Upper lobe of left lung (tissue), 6 donors: ENCODE measurements around the gene IZUMO1. TPM values are rescaled to one million over a fixed set of nuclear protein-coding genes. Genes with fewer than 3 reads are reported as not detected.
"Not testable (repeated sequence)": the region's sequence is repeated elsewhere in the genome, so short reads cannot be mapped to it uniquely, and the experiment has no call there.

Source experiments
- ATAC-seq, 2 donors: fragments of 200-7000 bp; cut with Tn5 transposase; one replicate each; pipeline ENCODE4 v1.9.1; 2022; ENCODE audit warnings: mild to moderate bottlenecking in 2 of 2, moderate library complexity in 2 of 2; ENCODE audit not compliant: low FRiP score in 2 of 2
- DNase-seq, 2 donors: peaks; one replicate each; pipeline ENCODE4 v3.0.0-alpha.2; 2019 to 2020
- H3K27ac ChIP-seq, 4 donors: fragments of 200-600 bp; sonication (generic); one replicate each; pipeline ENCODE4 v1.5.1; 2016 to 2019
- H3K27me3 ChIP-seq, 4 donors: fragments of 200-600 bp; sonication (generic); one replicate each; pipeline ENCODE4 v1.5.1; 2017 to 2019
- H3K36me3 ChIP-seq, 4 donors: fragments of 200-600 bp; sonication (generic); one replicate each; pipeline ENCODE4 v1.5.1; 2016 to 2019
- H3K4me1 ChIP-seq, 4 donors: fragments of 200-600 bp; sonication (generic); one replicate each; pipeline ENCODE4 v1.5.1; 2018 to 2019
- H3K4me3 ChIP-seq, 4 donors: fragments of 200-600 bp; sonication (generic); one replicate each; pipeline ENCODE4 v1.5.1; 2017 to 2019; ENCODE audit warnings: mild to moderate bottlenecking in 2 of 4, moderate library complexity in 1 of 4
- H3K9me3 ChIP-seq, 4 donors: fragments of 200-600 bp; sonication (generic); one replicate each; pipeline ENCODE4 v1.5.1; 2018 to 2019
- EP300 ChIP-seq, 4 donors: sonication (generic); formaldehyde crosslinking; IDR thresholded peaks; one replicate each; pipeline ENCODE4 v1.5.1; 2017; ENCODE audit warnings: antibody characterized with exemption in 4 of 4, control low read depth in 2 of 4
- POLR2A ChIP-seq, 4 donors: fragments of 450-650 bp; IDR thresholded peaks; one replicate each; pipeline ENCODE4 v1.5.1; 2016 to 2017; ENCODE audit warnings: antibody characterized with exemption in 4 of 4, mild to moderate bottlenecking in 2 of 4
- POLR2AphosphoS5 ChIP-seq, 2 donors: sonication (generic); formaldehyde crosslinking; IDR thresholded peaks; one replicate each; pipeline ENCODE4 v1.5.1; 2017; ENCODE audit warnings: antibody characterized with exemption in 2 of 2
- WGBS, 2 donors: methylation state at CpG; one replicate each; pipeline ENCODE4 v1.1.5; 2017 to 2018; 5-methylcytosine and 5-hydroxymethylcytosine counted together
- total RNA-seq, 6 donors: library from RNA; depleted of rRNA in 4 of 6; stranded (reverse); fragments of >200 nt in 4 of 6; gene quantifications; one replicate each; pipeline versions ENCODE4 v1.1.0 to v1.2.1, GENCODE V29; 2016 to 2021
- TF ChIP-seq, protein P1 (sequence below), 6 experiments: fragments of 450-650 bp in 4 of 6; fragments of 200-600 bp in 2 of 6; sonication (generic) in 2 of 6; IDR thresholded peaks; one replicate each; pipeline ENCODE4 v1.5.1; 2016 to 2019; ENCODE audit warnings: antibody characterized with exemption in 6 of 6
- donor health status: DM: no; HTN: no; CAD: no; lungs with moderate emphysema.
- donor health status: DM: no; HTN: yes; CAD: no; lungs with severe emphysema.

IZUMO1 gene
- total RNA-seq, 6 donors from 2014 or later = 1.4 to 4.2 (median 2.5) TPM; not detected in 1

DNA sequence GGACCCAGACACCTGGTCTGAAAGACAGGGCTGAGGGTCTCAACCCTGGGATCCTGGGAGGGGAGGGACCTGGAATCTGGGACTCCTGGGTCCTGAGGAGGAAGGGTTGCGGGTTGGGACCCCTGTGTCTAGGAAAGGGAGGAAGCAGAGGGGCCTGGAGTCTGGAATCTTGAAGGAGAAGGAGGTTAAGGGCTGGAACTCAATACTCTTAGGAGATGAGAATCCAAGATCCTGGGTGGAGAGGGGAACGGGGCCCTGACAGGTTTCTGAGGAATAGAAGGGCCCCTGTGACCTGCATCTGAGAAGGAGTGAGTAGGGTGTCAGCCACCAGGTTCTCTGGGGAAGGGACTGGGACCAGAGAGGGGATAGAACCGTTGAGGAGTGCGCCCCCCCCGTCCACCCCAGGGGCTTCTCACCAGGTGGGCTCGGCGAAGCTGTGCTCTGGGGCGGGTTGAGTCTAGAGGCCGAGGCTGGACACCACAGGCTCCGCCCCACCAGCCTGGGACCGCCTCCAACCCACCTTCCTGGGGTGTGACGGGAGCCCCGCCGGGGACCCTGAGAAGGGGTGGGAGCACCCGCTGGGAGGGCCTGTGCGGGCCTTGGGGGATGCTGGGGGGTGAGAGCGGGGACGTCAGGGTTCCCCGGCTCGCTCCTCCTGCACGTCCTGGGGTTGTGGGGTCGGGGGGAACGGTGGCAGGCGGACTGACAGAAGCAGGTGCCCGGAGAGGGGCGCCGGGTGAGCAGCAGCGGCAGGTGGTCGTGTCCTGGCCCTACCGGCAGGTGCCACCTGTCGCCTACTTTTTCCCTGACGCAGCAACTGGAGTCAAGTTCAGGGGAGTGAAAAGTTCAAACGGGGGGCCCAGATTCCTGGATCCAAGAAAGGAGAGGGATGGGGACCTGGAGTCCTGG, 27.2 kb downstream of the IZUMO1 start, which contains the start of gene MAMSTR:
TSS of gene MAMSTR (minus strand) at position 463 of the 909 bp plus-strand sequence. CDS start 694 bp downstream, outside the sequence.
- no peak for ATAC-seq
- Histone ChIP-seq H3K4me1 (peaks cover 46 to 75% (median 74%) of the 10 kb centered on the region in 4 donors), H3K9me3 (no peaks in the 10 kb centered on the region), H3K36me3 (peaks cover 0 to 18% (median 0%) of the 10 kb centered on the region in 4 donors), H3K4me3 (peak within 1 kb of the TSS in 3 of 4 donors; percentile 49 to 60 (median 57)), H3K27ac (peak within 1 kb of the TSS; percentile 46 to 91 (median 82)), H3K27me3 (no peaks in the 10 kb centered on the region)
- whole genome bisulfite sequencing, 2 donors = 77 to 89% methylated on average over 16 to 20 of the region's 33 CpGs
- peak in 1 of 2 donors; percentile 87 for DNase-seq
- TF ChIP-seq POLR2A (IDR thresholded peaks at IDR 0.05) = no peak

DNA sequence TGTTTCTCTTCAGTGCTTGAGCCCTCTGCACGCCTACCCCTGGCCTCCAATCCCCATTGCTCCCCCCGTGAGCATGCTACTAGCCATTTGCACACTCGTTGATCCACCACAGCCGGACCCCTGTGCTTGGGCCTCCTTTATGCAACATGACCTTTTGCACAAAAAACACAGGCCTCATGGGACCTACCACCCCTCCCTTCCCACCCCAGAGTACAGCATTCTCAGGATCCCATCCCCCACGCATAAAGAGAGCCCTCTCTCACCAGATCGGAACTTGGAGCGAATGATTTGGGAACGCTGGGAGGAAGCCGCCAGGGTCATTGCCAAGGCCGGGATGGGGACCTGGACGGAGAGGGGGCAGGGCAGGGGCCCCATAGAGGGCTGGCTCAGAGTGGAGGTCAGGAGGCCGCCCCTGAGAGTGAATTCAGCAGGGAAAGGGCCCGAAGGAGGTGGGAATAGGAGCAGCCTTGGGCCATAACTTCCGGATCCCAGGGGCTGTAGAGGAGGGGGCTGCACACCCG, 27.9 kb downstream of the IZUMO1 start:
- Histone ChIP-seq H3K9me3 (no peaks in the 10 kb centered on the region), H3K27ac (peak overlapping the region in 3 of 4 donors; percentile 74 to 91 (median 83)), H3K27me3 (no peaks in the 10 kb centered on the region), H3K4me1 (peaks cover 41 to 71% (median 68%) of the 10 kb centered on the region in 4 donors), H3K4me3 (no peak overlapping the region), H3K36me3 (peaks cover 0 to 10% (median 0%) of the 10 kb centered on the region in 4 donors)
- 56 to 64% methylated on average over 15 of the region's 15 CpGs for WGBS, 2 donors
- no peak for TF ChIP-seq POLR2A (IDR thresholded peaks at IDR 0.05)
- no peak for TF ChIP-seq POLR2AphosphoS5 (IDR thresholded peaks at IDR 0.05)
- no peak for TF ChIP-seq EP300 (IDR thresholded peaks at IDR 0.05)
- TF ChIP-seq, protein P1, sequence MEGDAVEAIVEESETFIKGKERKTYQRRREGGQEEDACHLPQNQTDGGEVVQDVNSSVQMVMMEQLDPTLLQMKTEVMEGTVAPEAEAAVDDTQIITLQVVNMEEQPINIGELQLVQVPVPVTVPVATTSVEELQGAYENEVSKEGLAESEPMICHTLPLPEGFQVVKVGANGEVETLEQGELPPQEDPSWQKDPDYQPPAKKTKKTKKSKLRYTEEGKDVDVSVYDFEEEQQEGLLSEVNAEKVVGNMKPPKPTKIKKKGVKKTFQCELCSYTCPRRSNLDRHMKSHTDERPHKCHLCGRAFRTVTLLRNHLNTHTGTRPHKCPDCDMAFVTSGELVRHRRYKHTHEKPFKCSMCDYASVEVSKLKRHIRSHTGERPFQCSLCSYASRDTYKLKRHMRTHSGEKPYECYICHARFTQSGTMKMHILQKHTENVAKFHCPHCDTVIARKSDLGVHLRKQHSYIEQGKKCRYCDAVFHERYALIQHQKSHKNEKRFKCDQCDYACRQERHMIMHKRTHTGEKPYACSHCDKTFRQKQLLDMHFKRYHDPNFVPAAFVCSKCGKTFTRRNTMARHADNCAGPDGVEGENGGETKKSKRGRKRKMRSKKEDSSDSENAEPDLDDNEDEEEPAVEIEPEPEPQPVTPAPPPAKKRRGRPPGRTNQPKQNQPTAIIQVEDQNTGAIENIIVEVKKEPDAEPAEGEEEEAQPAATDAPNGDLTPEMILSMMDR (IDR thresholded peaks at IDR 0.05) = no peak
- DNase-seq = peak in 1 of 2 donors; percentile 17
- ATAC-seq = no peak

DNA sequence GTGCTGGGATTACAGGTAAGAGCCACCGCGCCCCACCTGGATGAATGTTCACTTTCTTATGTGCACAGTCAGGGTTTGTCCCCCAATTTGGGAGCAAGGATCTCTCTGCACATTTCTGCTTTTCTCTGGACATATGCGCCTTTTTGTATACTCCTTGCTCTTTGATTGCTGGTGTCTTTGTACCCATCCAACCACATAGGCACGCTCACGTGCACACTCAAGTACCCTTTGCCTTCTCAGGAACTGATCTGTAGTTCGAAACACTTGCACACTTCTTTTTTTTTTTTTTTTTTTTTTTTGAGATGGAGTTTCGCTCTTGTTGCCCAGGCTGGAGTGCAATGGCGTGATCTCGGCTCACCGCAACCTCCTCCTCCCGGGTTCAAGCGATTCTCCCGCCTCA, 28.6 kb downstream of the IZUMO1 start:
- WGBS, 2 donors = 92 to 95% methylated on average over 13 of the region's 13 CpGs
- not testable (repeated sequence) for ATAC-seq, DNase-seq, H3K9me3 ChIP-seq, H3K27me3 ChIP-seq, H3K4me3 ChIP-seq, H3K27ac ChIP-seq, H3K36me3 ChIP-seq
- peaks cover 45 to 74% (median 69%) of the 10 kb centered on the region in 4 donors for H3K4me1 ChIP-seq

DNA sequence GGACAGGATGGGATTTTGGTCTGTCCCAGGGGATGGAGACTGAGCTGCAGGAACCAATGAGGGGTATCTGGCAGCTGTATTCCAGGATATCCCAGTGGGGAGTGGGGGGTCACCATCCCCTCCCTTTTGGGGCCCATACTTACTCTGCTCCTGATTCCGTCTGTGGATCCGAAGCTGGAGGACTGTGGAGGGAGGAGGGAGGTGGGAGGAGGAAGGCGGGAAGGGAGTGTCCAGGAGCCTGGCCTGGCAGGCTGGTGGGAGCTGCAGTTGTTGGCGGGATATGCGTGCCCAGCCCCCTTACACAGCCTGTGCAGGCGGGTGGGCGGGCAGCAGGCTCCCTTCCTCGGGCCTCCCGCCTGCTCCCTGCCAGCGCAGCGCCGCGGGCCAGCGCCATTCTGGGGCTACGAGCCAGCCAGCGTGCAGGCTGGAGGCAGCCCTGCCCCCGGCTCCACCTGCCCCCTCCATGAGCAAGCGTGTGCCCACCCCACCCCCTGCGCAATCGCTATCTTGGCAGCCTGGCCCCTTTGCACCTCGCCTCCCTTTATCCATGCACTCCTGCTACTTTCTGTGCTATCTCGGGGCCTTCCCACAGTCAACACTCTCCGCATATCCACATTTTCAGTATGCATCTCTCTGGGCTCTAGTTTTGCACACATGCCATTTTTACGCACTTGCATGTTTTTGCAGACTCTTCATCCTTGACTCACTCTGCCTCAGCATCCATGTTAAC, 30.0 kb downstream of the IZUMO1 start:
- TF ChIP-seq POLR2A (IDR thresholded peaks at IDR 0.05) (no peak), EP300 (IDR thresholded peaks at IDR 0.05) (no peak), POLR2AphosphoS5 (IDR thresholded peaks at IDR 0.05) (no peak)
- TF ChIP-seq, protein P1 (IDR thresholded peaks at IDR 0.05) = no peak
- Histone ChIP-seq H3K27ac (peak overlapping the region in 3 of 4 donors; percentile 83 to 87 (median 87)), H3K4me1 (peaks cover 48 to 77% (median 61%) of the 10 kb centered on the region in 4 donors), H3K9me3 (no peaks in the 10 kb centered on the region), H3K27me3 (no peaks in the 10 kb centered on the region), H3K4me3 (peak overlapping the region in 3 of 4 donors; percentile 15 to 31 (median 20)), H3K36me3 (peaks cover 0 to 9% (median 0%) of the 10 kb centered on the region in 4 donors)
- ATAC-seq (no peak), DNase-seq (peak in 1 of 2 donors; percentile 87)
- WGBS, 2 donors = 35 to 42% methylated on average over 10 to 11 of the region's 24 CpGs

DNA sequence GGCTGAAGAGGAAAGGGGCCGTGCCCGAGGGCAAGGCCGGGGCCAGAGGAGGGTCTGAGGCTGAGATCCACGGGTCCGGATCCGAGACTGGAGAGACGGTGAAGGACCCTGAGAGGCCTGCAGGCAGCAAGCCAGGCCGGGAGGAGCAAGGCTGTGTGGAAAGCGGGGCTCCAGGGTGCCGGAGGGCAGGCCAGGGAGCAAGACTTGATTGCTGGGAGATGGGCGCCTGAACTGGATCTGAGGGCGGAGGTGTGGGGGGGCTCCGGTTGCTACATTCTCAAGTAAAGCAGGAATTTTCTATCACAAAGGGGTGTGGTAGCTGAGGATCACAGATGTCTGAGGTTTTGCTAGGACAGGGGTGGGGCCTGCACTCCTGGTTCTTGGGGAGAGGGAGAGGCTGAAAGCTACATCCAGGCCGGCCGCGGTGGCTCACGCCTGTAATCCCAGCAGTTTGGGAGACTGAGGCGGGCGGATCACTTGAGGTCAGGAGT, 31.0 kb downstream of the IZUMO1 start:
- TF ChIP-seq, protein P1 (IDR thresholded peaks at IDR 0.05) = no peak
- TF ChIP-seq POLR2AphosphoS5 (IDR thresholded peaks at IDR 0.05) (no peak), EP300 (IDR thresholded peaks at IDR 0.05) (no peak), POLR2A (IDR thresholded peaks at IDR 0.05) (no peak)
- H3K27ac ChIP-seq = peak overlapping the region in 3 of 4 donors; percentile 83 to 87 (median 87)
- peaks cover 0 to 6% (median 0%) of the 10 kb centered on the region in 4 donors for H3K36me3 ChIP-seq
- ATAC-seq = no peak
- H3K27me3 ChIP-seq = no peaks in the 10 kb centered on the region
- no peak overlapping the region for H3K4me3 ChIP-seq
- H3K4me1 ChIP-seq = peaks cover 42 to 67% (median 53%) of the 10 kb centered on the region in 4 donors
- H3K9me3 ChIP-seq = peaks cover 0 to 4% (median 0%) of the 10 kb centered on the region in 4 donors
- DNase-seq = peak in 1 of 2 donors; percentile 75
- WGBS, 2 donors = 70 to 71% methylated on average over 13 to 19 of the region's 19 CpGs
